GM18868 (cell line): Measurements from ENCODE around the gene LRCH1.
A peak's percentile ranks its signal among the peaks of the same experiment; 100 is the strongest.

ENCODE experiments used
- ATAC-seq: cut with Tn5 transposase; IDR thresholded peaks from one replicate; pipeline ENCODE4 v1.9.1; 2021; ENCODE audit warnings: mild to moderate bottlenecking, moderate library complexity; ENCODE audit not compliant: unreplicated experiment

Gene LRCH1

DNA sequence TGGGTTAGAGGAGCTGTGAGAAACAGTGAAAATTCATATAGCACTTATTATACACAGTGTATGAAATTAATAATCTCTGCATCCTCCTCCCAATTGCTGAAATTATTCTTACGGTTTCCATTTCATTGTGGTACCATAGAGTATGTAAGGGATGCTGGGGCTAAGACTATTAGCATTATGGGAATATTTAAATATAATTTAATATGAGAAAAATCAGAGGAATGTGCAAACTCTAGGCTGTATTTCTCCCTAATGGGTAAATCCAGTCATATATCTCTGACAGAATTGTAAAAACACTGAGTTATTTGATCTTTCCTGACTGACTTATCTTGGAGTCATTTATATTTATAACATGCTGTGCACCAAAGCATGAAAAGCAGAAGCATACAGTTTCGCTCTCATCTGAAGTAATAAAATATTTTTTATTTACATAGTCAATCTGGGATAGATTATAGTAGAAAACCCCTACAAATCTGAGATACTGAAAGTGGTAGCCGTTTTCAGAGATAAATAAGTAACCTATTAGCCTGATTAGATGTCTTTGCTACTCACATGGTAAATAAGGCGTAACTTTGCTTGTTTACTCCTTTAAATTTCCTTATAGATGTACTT, 34.9 kb downstream of the LRCH1 start:
- peak; percentile 64 for ATAC-seq

DNA sequence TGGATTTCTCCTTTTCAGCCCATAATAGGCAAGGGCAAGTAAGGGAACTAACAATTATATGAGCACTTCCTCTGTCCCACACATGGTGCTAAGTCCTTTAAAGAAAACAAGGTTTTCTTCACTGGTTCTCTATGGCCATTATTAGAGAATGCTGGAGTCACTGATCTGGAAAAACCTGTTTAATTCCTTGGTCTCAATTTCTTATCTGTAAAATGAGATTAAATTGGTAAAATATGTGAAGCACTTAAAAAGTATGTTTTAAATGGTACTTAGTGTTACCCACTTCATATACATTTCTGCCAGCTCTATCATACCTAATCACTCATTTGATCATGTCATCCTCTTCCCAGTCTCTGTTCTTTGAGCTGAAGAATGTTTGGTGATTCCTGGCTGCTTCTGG, 39.4 kb downstream of the LRCH1 start:
- ATAC-seq: no peak

DNA sequence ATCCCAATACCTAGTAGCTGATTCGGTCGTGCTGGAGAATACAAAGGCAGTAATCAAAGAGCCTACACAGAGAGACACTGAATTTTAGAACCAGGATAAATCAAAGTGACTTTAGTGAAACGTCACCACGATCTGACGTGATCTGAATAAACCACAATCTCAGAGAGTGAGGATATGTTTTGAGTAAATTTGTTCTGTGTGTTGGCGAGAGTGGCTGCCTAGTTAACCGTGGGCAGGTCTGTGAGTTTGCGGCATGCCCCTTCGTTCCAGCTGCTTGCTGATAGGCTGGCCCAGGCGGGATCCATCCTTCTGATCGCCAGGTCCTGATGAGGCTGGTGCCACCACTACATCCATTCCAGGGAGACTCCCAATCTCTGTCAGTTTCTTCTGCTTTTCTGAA, 40.4 kb downstream of the LRCH1 start:
- ATAC-seq: peak; percentile 75

DNA sequence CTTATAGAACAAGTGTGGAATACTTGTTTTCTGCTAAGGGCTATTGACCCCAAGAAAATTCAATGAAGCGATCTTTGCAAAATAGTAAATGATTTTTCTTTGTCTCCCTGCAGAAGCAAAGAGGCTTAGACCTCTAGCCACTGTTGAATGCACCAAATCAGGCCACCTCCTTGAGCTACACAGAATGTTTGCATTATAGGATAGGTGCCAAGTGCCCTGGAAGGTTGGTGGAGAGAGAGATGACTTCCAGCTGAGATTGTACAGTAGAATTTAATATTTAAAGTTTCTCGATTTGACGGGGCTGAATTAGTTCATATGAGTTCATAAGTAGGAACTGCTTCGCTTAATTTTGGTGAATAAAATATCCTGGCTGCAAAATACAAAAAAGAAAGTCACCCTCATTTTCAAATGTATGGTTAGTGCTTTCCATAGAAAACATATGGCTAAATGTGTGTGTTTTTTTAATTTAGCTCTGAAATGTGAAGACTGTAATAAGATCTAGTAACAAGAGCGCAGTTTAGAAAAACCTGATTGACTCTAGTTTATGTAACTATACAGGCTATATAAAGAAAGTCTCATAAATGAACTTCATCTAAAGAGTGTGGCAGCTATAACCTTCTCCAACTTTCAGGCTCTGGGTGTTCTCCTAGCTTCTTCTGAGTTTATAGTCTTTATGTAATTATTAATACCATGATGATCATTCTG, 41.6 kb downstream of the LRCH1 start:
- no peak for ATAC-seq

DNA sequence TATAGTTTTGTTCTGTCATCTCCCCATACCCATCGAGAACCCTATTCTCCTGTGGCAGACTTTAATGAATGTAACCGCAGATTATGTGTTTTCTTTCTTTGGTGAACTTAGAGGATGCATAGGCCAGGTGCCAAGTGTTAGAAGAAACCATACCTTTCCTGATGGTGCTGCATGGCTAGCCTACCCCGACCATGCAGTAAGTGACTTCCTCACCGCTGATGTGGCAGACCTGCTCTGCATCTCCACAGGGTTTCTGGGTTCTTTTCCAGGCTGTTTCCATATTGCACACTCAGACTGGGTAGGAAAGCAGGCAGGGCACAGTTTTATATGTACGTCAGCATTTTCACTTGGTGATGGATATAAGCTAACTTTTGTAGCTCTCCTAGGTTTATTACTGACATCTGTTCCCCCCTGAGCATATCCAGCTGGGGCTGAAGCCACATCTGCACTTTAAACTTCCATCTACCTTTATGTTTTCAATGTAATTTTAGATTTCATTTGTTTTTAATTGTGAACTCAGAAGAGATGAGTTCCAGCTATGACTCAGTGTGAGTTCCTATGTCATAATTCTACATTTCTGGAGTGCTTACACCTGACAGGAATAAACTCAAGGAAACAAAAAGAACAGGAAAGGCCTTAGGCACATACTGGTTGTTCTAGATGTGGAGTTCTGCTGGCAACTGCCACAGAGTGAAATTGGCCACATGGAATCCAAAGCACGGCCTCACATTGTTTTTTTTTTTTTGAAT, 42.3 kb downstream of the LRCH1 start:
- peak; percentile 44 for ATAC-seq

DNA sequence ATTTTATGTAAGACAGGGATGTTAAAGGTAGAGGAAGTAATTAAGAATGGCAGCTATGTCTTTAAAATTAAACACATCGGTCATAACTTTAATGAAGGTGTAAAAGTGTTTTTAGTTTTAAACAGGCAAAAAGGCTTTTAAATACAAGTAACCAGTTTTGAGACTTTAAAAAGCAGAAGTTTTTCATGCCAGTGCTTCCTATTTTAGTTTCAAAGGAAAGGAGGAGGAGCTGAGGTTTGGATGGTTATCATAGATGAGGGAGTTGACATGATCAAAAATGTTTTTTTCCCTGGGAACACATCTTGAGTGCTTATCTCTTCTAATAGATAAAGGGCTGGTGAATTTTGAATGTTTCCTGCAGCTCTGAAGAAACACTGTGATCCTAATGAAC, 42.9 kb downstream of the LRCH1 start:
- ATAC-seq: no peak

GRCh38 chr13:46596466-46596865, 43.5 kb downstream of the LRCH1 start:
- no peak for ATAC-seq

DNA sequence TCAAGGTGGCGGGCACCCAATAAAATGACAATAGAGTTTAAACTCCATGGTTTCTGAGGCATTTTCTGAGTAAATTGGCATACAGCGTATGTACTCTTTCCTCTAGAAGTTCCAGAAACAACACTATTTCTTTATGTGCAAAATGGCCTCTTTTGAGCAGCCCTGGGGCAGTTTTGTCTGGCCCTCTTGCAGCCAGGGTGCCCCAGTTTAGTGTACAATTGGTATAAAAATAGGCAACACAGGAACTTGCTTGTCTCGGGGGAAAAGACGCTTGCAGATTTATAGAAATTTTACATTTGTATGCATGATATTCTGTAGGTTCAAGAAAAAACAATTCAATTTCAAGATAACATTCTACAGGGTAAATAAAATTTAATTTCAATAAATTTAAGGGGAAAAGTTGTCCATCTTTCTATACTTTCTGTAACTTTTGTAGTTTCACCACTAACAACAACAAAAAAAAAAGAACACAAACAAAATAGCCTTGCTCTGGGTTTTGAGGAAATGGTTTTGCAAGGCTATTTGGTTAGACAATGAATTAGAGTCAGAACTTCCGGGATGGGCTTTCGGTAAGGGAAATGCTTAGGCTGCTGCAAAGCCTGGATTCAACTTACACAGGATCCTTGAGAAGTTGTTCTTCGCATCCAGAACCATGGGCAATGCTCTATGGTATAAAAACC, 45.3 kb downstream of the LRCH1 start:
- ATAC-seq: peak; percentile 30

DNA sequence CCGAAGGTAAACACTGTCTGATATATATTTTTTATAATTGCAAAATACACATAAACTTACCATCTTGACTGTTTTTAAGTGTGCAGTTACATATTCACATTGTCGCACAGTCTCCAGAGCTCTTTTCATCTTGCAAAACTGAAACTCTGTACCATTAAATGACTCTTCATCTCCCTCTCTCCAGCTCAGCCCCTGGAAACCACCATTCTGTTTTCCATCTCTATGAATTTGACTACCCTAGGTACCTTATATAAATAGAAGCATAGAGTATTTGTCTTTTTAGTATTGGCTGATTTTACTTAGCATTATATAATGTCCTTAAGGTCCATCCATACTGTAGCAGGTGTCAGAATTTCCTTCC, 45.8 kb downstream of the LRCH1 start:
- ATAC-seq: peak; percentile 63

DNA sequence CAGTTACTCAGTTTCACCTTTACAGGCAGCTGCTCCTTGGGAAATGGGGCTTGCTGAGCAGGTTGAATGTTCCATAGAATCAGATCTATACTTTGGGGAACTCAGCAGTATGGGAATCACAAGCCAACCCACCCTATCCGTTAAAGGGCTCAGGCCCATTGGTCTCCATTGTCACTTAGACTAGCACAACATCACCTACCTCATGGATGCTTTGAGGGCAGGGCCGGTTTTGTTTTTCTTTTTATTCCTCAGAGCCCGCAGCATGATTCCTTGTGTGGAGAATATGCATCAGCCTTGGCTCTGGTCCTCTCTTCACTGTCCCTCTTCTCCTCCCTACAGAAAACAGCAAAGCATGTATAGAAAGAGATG, 48.0 kb downstream of the LRCH1 start:
- ATAC-seq: no peak

DNA sequence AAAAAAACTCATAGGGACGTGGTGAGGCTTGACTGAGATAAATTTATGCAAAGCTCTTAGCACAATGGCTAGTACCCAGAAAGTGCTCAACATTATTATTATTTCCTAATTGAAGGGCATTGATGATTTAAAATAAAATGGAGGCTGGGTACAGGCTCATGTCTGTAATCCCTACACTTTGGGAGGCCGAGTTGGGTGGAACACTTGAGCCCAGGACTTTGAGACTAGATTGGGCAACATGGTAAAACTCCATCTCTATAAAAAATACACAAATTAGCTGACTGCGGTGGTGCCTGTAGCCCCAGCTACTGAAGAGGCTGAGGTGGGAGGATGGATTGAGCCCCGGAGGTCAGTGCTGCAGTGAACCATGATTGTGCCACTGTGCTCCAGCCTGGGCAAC, 49.6 kb downstream of the LRCH1 start:
- ATAC-seq: no peak

- ATAC-seq: no peak
Measured at GRCh38 chr13:46603165-46603603, 50.2 kb downstream of the LRCH1 start.

DNA sequence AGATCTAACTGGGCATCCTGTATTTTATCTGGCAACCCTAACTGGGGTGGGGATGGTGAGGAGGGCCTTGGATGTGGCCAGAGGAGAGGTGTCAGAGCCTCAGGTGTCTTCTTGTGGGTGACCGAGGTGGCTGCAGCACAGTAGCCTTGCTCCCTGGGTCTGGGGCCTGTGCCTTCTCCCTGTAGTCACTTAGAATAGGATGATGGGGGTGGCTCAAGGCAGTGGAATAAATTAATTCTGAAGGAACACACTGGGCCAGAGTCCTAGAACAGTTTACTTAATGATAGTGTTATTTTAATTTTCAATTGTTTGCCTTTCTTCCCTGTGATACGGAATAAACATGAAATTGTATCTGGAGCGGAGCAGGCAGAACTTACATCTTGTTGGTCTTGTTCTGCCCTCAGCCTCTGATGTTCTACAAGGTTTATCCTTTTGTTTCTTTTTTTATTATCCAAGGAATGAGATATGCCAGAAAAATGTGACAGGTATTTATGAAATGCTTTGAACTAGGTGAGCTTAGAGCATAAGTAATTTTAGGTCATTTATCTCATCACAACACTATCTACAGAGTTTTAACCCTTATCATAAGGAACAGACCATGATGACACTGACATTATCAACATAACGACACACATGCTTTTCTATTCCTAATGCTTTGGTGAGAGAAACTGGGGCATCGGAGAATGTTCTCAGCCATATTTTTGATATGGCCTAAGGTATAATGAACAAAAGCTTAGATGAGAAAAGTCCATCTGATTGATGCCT, 51.4 kb downstream of the LRCH1 start:
- ATAC-seq: no peak

- no peak for ATAC-seq
Measured at GRCh38 chr13:46605076-46605824, 52.3 kb downstream of the LRCH1 start.

GRCh38 chr13:46605825-46606554, 53.0 kb downstream of the LRCH1 start:
- peak; percentile 66 for ATAC-seq

DNA sequence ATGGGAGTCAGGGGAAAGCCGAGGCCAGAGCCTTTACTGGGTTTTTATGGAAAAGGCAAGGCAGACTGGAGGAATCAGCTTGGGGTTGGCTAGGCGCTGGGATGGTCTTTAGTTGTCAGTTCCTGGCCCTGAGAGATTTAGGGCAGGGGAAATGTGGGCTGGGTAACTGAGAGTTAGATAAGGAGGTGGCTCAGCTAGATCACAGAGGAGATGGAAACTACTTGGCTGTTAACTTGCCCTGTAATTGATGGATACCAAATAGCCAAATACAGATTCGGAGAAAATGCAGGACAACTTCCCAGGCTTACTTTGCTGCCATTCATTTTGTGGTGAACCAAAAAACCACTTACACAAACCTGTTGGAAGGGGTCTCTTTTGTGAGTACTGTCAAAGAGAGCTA, 54.0 kb downstream of the LRCH1 start:
- ATAC-seq: no peak

DNA sequence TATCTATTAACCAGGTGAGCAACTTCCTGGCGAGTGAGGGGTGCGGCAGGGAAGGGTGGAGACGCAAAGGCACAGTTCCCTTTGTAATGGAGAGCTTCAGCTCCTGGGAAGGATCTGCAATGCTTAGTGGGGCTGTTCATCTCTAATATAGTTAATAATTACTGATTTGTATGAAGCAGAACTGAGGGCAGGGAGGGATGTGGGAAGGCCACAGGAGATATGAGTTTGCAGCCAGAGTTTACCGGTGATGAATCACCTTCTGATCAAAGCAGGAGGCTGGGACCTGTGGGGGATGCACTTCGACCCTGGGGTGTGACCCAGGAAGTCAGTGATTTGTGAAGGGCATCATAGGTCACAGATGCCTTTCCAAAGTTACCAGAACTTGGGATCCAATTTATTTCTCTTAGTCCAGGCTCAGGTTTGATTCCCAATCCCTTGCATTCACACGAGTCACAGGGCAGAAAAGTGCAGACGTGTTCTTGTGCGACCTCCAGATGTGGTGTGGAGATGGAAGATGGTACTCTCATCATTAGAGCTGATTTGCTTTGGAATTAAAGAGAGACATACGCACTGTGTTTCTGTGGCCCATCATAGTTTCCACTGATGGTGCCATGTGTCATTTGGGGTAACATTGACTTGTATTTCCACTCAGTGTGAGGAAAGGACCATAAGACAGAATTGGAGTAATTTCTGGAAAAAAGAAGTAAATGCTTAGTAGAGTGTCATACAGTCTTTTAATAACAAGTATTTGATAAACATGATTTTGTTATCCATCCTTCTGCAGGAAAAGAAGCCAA, 55.0 kb downstream of the LRCH1 start:
- ATAC-seq: no peak

GRCh38 chr13:46609052-46609451, 56.1 kb downstream of the LRCH1 start:
- no peak for ATAC-seq

- no peak for ATAC-seq
Measured at GRCh38 chr13:46609726-46610125, 56.8 kb downstream of the LRCH1 start.
